ENCODE results near the gene ELK3.

- TF ChIP-seq TOX (CRISPR knock-in tag; IDR thresholded peaks at IDR 0.05; ENCODE audit: borderline replicate concordance) (no peak), ISL1 (CRISPR knock-in tag; IDR thresholded peaks at IDR 0.05) (no peak), ZFP3 (CRISPR knock-in tag; IDR thresholded peaks at IDR 0.05) (no peak), ARNTL (CRISPR knock-in tag; IDR thresholded peaks at IDR 0.05; ENCODE audit: borderline replicate concordance, low read depth) (no peak), CSDC2 (CRISPR knock-in tag; IDR thresholded peaks at IDR 0.05) (no peak), PPARA (CRISPR knock-in tag; IDR thresholded peaks at IDR 0.05; ENCODE audit: borderline replicate concordance) (no peak), OSR1 (CRISPR knock-in tag; IDR thresholded peaks at IDR 0.05) (no peak), RARB (CRISPR knock-in tag; IDR thresholded peaks at IDR 0.05) (no peak)
- TF ChIP-seq, protein P1, sequence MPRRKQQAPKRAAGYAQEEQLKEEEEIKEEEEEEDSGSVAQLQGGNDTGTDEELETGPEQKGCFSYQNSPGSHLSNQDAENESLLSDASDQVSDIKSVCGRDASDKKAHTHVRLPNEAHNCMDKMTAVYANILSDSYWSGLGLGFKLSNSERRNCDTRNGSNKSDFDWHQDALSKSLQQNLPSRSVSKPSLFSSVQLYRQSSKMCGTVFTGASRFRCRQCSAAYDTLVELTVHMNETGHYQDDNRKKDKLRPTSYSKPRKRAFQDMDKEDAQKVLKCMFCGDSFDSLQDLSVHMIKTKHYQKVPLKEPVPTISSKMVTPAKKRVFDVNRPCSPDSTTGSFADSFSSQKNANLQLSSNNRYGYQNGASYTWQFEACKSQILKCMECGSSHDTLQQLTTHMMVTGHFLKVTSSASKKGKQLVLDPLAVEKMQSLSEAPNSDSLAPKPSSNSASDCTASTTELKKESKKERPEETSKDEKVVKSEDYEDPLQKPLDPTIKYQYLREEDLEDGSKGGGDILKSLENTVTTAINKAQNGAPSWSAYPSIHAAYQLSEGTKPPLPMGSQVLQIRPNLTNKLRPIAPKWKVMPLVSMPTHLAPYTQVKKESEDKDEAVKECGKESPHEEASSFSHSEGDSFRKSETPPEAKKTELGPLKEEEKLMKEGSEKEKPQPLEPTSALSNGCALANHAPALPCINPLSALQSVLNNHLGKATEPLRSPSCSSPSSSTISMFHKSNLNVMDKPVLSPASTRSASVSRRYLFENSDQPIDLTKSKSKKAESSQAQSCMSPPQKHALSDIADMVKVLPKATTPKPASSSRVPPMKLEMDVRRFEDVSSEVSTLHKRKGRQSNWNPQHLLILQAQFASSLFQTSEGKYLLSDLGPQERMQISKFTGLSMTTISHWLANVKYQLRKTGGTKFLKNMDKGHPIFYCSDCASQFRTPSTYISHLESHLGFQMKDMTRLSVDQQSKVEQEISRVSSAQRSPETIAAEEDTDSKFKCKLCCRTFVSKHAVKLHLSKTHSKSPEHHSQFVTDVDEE (CRISPR knock-in tag; IDR thresholded peaks at IDR 0.05), result no peak
- TF ChIP-seq, protein P2, sequence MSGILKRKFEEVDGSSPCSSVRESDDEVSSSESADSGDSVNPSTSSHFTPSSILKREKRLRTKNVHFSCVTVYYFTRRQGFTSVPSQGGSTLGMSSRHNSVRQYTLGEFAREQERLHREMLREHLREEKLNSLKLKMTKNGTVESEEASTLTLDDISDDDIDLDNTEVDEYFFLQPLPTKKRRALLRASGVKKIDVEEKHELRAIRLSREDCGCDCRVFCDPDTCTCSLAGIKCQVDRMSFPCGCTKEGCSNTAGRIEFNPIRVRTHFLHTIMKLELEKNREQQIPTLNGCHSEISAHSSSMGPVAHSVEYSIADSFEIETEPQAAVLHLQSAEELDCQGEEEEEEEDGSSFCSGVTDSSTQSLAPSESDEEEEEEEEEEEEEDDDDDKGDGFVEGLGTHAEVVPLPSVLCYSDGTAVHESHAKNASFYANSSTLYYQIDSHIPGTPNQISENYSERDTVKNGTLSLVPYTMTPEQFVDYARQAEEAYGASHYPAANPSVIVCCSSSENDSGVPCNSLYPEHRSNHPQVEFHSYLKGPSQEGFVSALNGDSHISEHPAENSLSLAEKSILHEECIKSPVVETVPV (CRISPR knock-in tag; IDR thresholded peaks at IDR 0.05), result no peak
- TF ChIP-seq, protein P3, sequence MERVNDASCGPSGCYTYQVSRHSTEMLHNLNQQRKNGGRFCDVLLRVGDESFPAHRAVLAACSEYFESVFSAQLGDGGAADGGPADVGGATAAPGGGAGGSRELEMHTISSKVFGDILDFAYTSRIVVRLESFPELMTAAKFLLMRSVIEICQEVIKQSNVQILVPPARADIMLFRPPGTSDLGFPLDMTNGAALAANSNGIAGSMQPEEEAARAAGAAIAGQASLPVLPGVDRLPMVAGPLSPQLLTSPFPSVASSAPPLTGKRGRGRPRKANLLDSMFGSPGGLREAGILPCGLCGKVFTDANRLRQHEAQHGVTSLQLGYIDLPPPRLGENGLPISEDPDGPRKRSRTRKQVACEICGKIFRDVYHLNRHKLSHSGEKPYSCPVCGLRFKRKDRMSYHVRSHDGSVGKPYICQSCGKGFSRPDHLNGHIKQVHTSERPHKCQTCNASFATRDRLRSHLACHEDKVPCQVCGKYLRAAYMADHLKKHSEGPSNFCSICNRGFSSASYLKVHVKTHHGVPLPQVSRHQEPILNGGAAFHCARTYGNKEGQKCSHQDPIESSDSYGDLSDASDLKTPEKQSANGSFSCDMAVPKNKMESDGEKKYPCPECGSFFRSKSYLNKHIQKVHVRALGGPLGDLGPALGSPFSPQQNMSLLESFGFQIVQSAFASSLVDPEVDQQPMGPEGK (CRISPR knock-in tag; IDR thresholded peaks at IDR 0.05; ENCODE audit: borderline replicate concordance), result no peak
Observed at GRCh38 chr12:96227365-96228106, 33.4 kb downstream of the ELK3 start.
